Mesenchymal stem cell (in vitro differentiated cells and primary cell): Measurements from ENCODE around the gene TMEM123.

ENCODE experiments used
- DNase-seq: peaks from one replicate; pipeline ENCODE4 v3.0.0-alpha.2; 2013
- H2AFZ ChIP-seq: one replicate; pipeline ENCODE4 v1.6.1; 2013; ENCODE audit warnings: low read depth, mild to moderate bottlenecking, control low read depth, inconsistent platforms, low read length, moderate library complexity
- H2AK5ac ChIP-seq: 2 replicates; pipeline ENCODE4 v1.6.1; 2013; ENCODE audit warnings: low read length, moderate library complexity, mild to moderate bottlenecking, inconsistent platforms; ENCODE audit not compliant: severe bottlenecking
- H2BK120ac ChIP-seq: one replicate; pipeline ENCODE4 v1.6.1; 2013; ENCODE audit warnings: low read depth, mild to moderate bottlenecking, inconsistent platforms, low read length, moderate library complexity
- H2BK12ac ChIP-seq, 2 experiments: one replicate each; pipeline ENCODE4 v1.6.1; 2013; ENCODE audit warnings: inconsistent platforms in 2 of 2, low read length in 2 of 2, mild to moderate bottlenecking in 2 of 2, moderate library complexity in 2 of 2, control low read depth in 1 of 2
- H2BK15ac ChIP-seq: one replicate; pipeline ENCODE4 v1.6.1; 2013; ENCODE audit warnings: mild to moderate bottlenecking, low read depth, inconsistent platforms; ENCODE audit not compliant: poor library complexity, severe bottlenecking
- H2BK5ac ChIP-seq: 2 replicates; pipeline ENCODE4 v1.6.1; 2013; ENCODE audit warnings: low read depth, mild to moderate bottlenecking, low read length, control low read depth, inconsistent platforms; ENCODE audit not compliant: poor library complexity, severe bottlenecking
- H3K14ac ChIP-seq, 2 experiments: one replicate each; pipeline ENCODE4 v1.6.1; 2013; ENCODE audit warnings: inconsistent platforms in 2 of 2, low read length in 2 of 2, control low read depth in 1 of 2, mild to moderate bottlenecking in 1 of 2, moderate library complexity in 1 of 2
- H3K18ac ChIP-seq, 2 experiments: one replicate each; pipeline ENCODE4 v1.6.1; 2013; ENCODE audit warnings: inconsistent platforms in 2 of 2, low read length in 2 of 2, control low read depth in 1 of 2, low read depth in 1 of 2, mild to moderate bottlenecking in 1 of 2
- H3K23ac ChIP-seq, 2 experiments: one replicate each; pipeline ENCODE4 v1.6.1; 2013; ENCODE audit warnings: inconsistent platforms in 2 of 2, low read length in 2 of 2, mild to moderate bottlenecking in 2 of 2, moderate library complexity in 2 of 2, control low read depth in 1 of 2
- H3K27ac ChIP-seq: 2 replicates; pipeline ENCODE4 v1.5.1; 2013; ENCODE audit warnings: mild to moderate bottlenecking, moderate library complexity, low read length, control low read depth, inconsistent platforms; ENCODE audit not compliant: poor library complexity, severe bottlenecking
- H3K27me3 ChIP-seq, 2 experiments: 2 replicates each; pipeline versions ENCODE4 v1.6.1 to v1.7.0; 2013; ENCODE audit warnings: low read length in 2 of 2, mild to moderate bottlenecking in 2 of 2, moderate library complexity in 2 of 2, control low read depth in 1 of 2, inconsistent platforms in 1 of 2; ENCODE audit not compliant: control insufficient read depth in 1 of 2, insufficient read depth in 1 of 2
- H3K36me3 ChIP-seq, 2 experiments: 2 replicates each; pipeline versions ENCODE4 v1.6.1 to v1.7.0; 2013; ENCODE audit warnings: low read length in 2 of 2, control low read depth in 1 of 2, inconsistent platforms in 1 of 2, low read depth in 1 of 2, mild to moderate bottlenecking in 1 of 2; ENCODE audit not compliant: insufficient read depth in 2 of 2, control insufficient read depth in 1 of 2
- H3K4ac ChIP-seq, 2 experiments: one replicate each; pipeline ENCODE4 v1.6.1; 2013; ENCODE audit warnings: inconsistent platforms in 2 of 2, low read length in 2 of 2, mild to moderate bottlenecking in 2 of 2, moderate library complexity in 2 of 2, control low read depth in 1 of 2, low read depth in 1 of 2
- H3K4me1 ChIP-seq: 2 replicates; pipeline ENCODE4 v1.6.1; 2013; ENCODE audit warnings: low read depth, low read length, control low read depth; ENCODE audit not compliant: control insufficient read depth, insufficient read depth
- H3K4me2 ChIP-seq: 2 replicates; pipeline ENCODE4 v1.6.1; 2013; ENCODE audit warnings: low read length, mild to moderate bottlenecking, inconsistent platforms; ENCODE audit not compliant: poor library complexity, severe bottlenecking
- H3K4me3 ChIP-seq, 2 experiments: 2 replicates each; pipeline versions ENCODE4 v1.5.1 to v1.7.0; 2013; ENCODE audit warnings: low read length in 2 of 2, mild to moderate bottlenecking in 2 of 2, control low read depth in 1 of 2, low read depth in 1 of 2; ENCODE audit not compliant: insufficient read depth in 1 of 2
- H3K79me1 ChIP-seq: replicated peaks from 2 replicates; pipeline ENCODE4 v1.6.1; 2013; ENCODE audit warnings: mild to moderate bottlenecking, control low read depth, low read length, inconsistent platforms; ENCODE audit not compliant: poor library complexity, severe bottlenecking
- H3K9ac ChIP-seq: 2 replicates; pipeline ENCODE4 v1.7.0; 2013; ENCODE audit warnings: mild to moderate bottlenecking, low read length, moderate library complexity
- H3K9me3 ChIP-seq: 2 replicates; pipeline ENCODE4 v1.7.0; 2013; ENCODE audit warnings: mild to moderate bottlenecking, low read length; ENCODE audit not compliant: control insufficient read depth
- H4K8ac ChIP-seq: one replicate; pipeline ENCODE4 v1.6.1; 2013; ENCODE audit warnings: inconsistent platforms, mild to moderate bottlenecking, low read length, moderate library complexity
- H4K91ac ChIP-seq: one replicate; pipeline ENCODE4 v1.6.1; 2013; ENCODE audit warnings: mild to moderate bottlenecking, low read length, inconsistent platforms
- WGBS: methylation state at CpG from one replicate; pipeline ENCODE4 v1.1.7; 2013; ENCODE audit warnings: mixed read lengths; 5-methylcytosine and 5-hydroxymethylcytosine counted together

The TMEM123 gene

DNA sequence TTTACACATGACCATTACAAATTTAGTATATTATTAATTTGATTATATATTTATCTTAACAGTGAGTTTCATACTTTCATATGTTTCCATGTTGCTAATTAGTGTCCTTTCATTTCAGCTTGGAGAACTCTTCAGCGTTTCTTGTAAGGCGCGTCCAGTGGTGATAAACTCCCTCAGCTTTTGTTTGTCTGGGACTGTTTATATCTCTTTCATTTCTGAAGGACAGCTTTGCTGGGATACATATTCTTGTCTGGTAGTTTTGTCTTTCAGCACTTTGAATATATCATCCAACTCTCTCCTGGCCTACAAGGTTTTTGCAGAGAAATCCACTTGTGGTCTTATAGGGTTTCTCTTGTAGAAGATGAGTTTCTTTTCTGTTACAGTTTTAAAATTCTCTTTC is 93.2 kb downstream of the TMEM123 start:
- Histone ChIP-seq H3K27ac (no peak overlapping the region), H4K8ac (no peak overlapping the region), H3K23ac (no peak overlapping the region), H3K79me1 (peaks cover 13% of the 10 kb centered on the region), H3K18ac (no peak overlapping the region), H2BK5ac (no peak overlapping the region), H2AFZ (no peak overlapping the region), H4K91ac (no peak overlapping the region), H3K27me3 (no peaks in the 10 kb centered on the region), H2BK15ac (no peak overlapping the region), H3K9me3 (no peaks in the 10 kb centered on the region), H2BK12ac (no peak overlapping the region), H2AK5ac (no peak overlapping the region), H3K4ac (no peak overlapping the region), H3K4me2 (no peak overlapping the region), H3K4me3 (no peak overlapping the region), H3K9ac (no peak overlapping the region), H3K36me3 (peaks cover 17 to 66% of the 10 kb centered on the region in 2 experiments), H3K14ac (no peak overlapping the region), H3K4me1 (no peaks in the 10 kb centered on the region), H2BK120ac (no peak overlapping the region)
- WGBS = 100% methylated on average over 3 of the region's 3 CpGs
- no peak for DNase-seq

DNA sequence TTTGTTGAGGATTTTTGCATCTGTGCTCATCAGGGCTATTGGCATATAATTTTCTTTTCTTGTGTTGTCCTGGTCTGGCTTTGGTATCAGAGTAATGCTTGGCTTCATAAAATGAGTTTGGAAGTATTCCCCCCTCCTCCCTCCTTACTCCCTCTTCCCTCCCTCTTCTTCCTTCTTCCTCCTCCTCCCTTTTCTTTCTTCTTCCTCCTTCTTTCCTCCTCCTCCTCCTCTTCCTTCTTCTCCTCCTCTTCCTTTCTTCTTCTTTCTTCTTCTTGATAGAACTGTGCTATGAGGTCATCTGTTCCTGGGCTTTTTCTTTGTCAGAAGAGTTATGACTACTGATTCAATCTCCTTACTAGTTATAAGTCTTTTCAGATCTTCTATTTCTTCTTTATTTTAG is 95.4 kb downstream of the TMEM123 start:
- no peak overlapping the region for H4K8ac ChIP-seq
- H3K4me3 ChIP-seq = no peak overlapping the region
- no peak overlapping the region for H3K14ac ChIP-seq
- no peak overlapping the region for H3K4ac ChIP-seq
- no peak for DNase-seq
- no peak overlapping the region for H2BK120ac ChIP-seq
- peaks cover 18% of the 10 kb centered on the region for H3K79me1 ChIP-seq
- no peak overlapping the region for H2AK5ac ChIP-seq
- H2BK12ac ChIP-seq = no peak overlapping the region
- H2AFZ ChIP-seq = no peak overlapping the region
- no peaks in the 10 kb centered on the region for H3K4me1 ChIP-seq
- H3K36me3 ChIP-seq = peaks cover 17 to 60% of the 10 kb centered on the region in 2 experiments
- no peak overlapping the region for H3K23ac ChIP-seq
- no peak overlapping the region for H4K91ac ChIP-seq
- no peak overlapping the region for H3K18ac ChIP-seq
- no peak overlapping the region for H2BK15ac ChIP-seq
- no peak overlapping the region for H2BK5ac ChIP-seq
- H3K9me3 ChIP-seq = no peaks in the 10 kb centered on the region
- H3K4me2 ChIP-seq = no peak overlapping the region
- no peak overlapping the region for H3K27ac ChIP-seq
- H3K9ac ChIP-seq = no peak overlapping the region
- no peaks in the 10 kb centered on the region for H3K27me3 ChIP-seq

DNA sequence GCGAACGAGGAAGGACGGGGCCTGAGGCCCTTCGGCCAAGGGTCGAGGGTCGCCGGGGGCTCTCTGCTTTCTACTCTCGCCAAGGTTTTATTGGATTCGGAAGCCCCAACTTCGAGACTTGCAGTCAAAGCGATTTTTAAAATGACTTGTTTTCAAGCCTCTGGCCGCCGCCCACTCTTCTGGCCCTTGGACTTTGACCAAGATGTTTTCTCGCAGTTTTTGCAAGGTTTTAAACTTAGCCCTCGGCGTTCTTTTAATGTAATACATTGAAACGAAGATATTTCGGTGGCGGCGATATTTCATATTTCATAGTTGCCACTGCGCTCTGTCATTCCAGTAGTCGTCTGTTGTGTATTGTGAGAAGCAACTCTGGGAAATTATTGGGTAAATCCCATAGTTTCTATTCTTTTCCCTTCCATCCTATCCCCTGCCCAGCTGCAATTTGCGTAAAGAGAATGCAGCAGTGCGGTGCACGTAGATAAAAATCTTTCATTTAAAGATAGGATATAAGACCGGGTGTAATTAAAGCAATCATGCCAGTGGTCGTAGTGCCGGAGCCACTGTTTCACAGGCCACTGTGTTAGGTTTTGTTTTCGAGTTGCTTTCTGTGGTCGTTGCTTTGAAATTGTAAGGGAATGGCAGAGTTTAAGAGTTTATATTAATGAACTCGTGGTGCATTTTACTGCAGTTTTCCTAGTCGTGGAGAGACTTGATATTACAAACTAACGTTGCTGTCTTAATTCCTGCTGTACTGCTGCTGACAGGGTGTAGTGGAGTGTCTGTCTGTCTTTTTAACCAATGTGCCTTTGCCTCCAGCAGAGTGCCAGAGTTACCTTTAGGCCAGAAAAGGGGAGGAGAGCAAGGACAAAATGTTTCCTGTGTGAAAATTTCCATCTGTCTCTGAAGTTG is 104.8 kb downstream of the TMEM123 start:
- Histone ChIP-seq H2BK5ac (peak overlapping the region; percentile 3), H4K8ac (no peak overlapping the region), H3K79me1 (peaks cover 1% of the 10 kb centered on the region), H2BK120ac (no peak overlapping the region), H4K91ac (no peak overlapping the region), H3K4ac (peak overlapping the region in 1 of 2 experiments; percentile 61), H3K36me3 (peaks cover 3 to 22% of the 10 kb centered on the region in 2 experiments), H3K4me1 (no peaks in the 10 kb centered on the region), H3K9ac (peak overlapping the region; percentile 96), H3K4me3 (peak overlapping the region; percentile 63 to 97), H3K4me2 (peak overlapping the region; percentile 64), H2BK15ac (no peak overlapping the region), H3K27me3 (no peaks in the 10 kb centered on the region), H3K18ac (peak overlapping the region; percentile 4 to 91), H3K9me3 (no peaks in the 10 kb centered on the region), H3K14ac (no peak overlapping the region), H2AFZ (no peak overlapping the region), H3K23ac (peak overlapping the region in 1 of 2 experiments; percentile 89), H3K27ac (peak overlapping the region; percentile 63), H2AK5ac (no peak overlapping the region), H2BK12ac (no peak overlapping the region)
- peak; percentile 65 for DNase-seq
- under 1% methylated on average over 28 of the region's 33 CpGs for WGBS

DNA sequence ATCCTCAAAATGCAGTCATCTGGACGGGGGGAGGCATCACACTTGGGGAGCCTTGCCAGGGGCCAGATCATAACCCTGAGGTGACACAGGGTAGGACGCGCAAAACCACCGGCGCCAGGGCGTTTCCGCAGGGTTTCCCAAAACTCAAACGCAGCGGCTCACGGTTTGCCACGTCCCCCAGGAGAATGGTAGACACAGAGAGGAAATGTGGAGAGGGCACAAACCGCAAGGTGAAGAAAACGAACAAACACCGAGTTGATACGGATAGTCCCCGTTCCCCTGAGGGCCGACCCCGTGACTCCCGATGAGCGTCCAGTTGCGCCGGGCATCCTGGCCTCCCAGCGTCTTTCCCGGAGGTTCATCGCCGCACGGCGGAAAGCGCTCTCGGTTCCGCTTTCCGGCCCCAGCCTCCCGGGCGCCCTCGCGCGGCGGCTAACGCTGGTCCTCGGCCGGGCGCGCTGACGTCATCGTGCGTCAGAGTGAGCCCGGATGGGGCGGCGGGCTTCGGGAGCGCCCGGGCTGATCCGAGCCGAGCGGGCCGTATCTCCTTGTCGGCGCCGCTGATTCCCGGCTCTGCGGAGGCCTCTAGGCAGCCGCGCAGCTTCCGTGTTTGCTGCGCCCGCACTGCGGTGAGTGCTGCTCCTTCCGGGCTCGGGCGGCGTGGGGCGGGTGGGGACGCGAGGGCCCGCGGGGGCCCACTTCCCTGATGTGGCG is 105.7 kb downstream of the TMEM123 start, which contains the start of gene BIRC2:
Gene BIRC2 (plus strand): TSS at position 467 of the 714 bp plus-strand sequence. CDS start 2,641 bp downstream, outside the sequence.
- peak within 1 kb of the TSS; percentile 33 for H2AFZ ChIP-seq
- H2AK5ac ChIP-seq = no peak within 1 kb of the TSS
- peaks cover 3 to 22% of the 10 kb centered on the region in 2 experiments for H3K36me3 ChIP-seq
- H3K4me1 ChIP-seq = no peaks in the 10 kb centered on the region
- no peaks in the 10 kb centered on the region for H3K9me3 ChIP-seq
- peak within 1 kb of the TSS; percentile 75 for H2BK5ac ChIP-seq
- peak within 1 kb of the TSS in 1 of 2 experiments; percentile 61 for H3K4ac ChIP-seq
- H4K8ac ChIP-seq = peak within 1 kb of the TSS; percentile 89
- under 1% methylated on average over 77 of the region's 77 CpGs for WGBS
- peak within 1 kb of the TSS; percentile 58 to 82 for H2BK12ac ChIP-seq
- peak within 1 kb of the TSS in 1 of 2 experiments; percentile 89 for H3K23ac ChIP-seq
- H3K14ac ChIP-seq = peak within 1 kb of the TSS in 1 of 2 experiments; percentile 45
- H2BK120ac ChIP-seq = no peak within 1 kb of the TSS
- H3K4me3 ChIP-seq = peak within 1 kb of the TSS; percentile 63 to 97
- DNase-seq = peak; percentile 93
- peak within 1 kb of the TSS; percentile 98 for H4K91ac ChIP-seq
- peak within 1 kb of the TSS; percentile 86 for H2BK15ac ChIP-seq
- H3K79me1 ChIP-seq = no peaks in the 10 kb centered on the region
- H3K9ac ChIP-seq = peak within 1 kb of the TSS; percentile 96
- peak within 1 kb of the TSS; percentile 95 for H3K27ac ChIP-seq
- peak within 1 kb of the TSS; percentile 89 for H3K4me2 ChIP-seq
- H3K27me3 ChIP-seq = no peaks in the 10 kb centered on the region
- H3K18ac ChIP-seq = peak within 1 kb of the TSS; percentile 96 to 97
